Stomach (tissue), 9 donors: ENCODE measurements around the gene RAD51D. TPM values are rescaled to one million over a fixed set of nuclear protein-coding genes. Genes with fewer than 3 reads are reported as not detected.
A peak's percentile ranks its signal among the peaks of the same experiment; 100 is the strongest.

Experiments used
- DNase-seq, 2 donors: peaks; one replicate each; pipeline versions ENCODE4 v3.0.0 to v3.0.0-alpha.2; 2013 to 2019
- H3K27ac ChIP-seq, 5 donors: fragments of 200-600 bp in 4 of 5; sonication (generic) in 4 of 5; one replicate each; pipeline ENCODE4 v1.5.1; 2013 to 2019; ENCODE audit warnings: mild to moderate bottlenecking in 1 of 5, moderate library complexity in 1 of 5
- H3K27me3 ChIP-seq, 3 donors: fragments of 200-600 bp; sonication (generic); one replicate each; pipeline ENCODE4 v1.5.1; 2017 to 2019; ENCODE audit warnings: mixed run types in 1 of 3
- H3K36me3 ChIP-seq, 4 donors: fragments of 200-600 bp; sonication (generic); 1 replicate in 3 of 4; 2 replicates in 1 of 4; pipeline ENCODE4 v1.5.1; 2016 to 2019
- H3K4me1 ChIP-seq, 4 donors: fragments of 200-600 bp; sonication (generic); one replicate each; pipeline ENCODE4 v1.5.1; 2016 to 2019
- H3K4me3 ChIP-seq, 4 donors: fragments of 200-600 bp; sonication (generic) in 3 of 4; one replicate each; pipeline ENCODE4 v1.5.1; 2016 to 2019; ENCODE audit warnings: mild to moderate bottlenecking in 1 of 4
- H3K9me3 ChIP-seq, 4 donors: fragments of 200-600 bp; sonication (generic); one replicate each; pipeline ENCODE4 v1.5.1; 2016 to 2019
- CTCF ChIP-seq, 7 experiments: fragments of 450-650 bp in 4 of 7; fragments of 200-600 bp in 3 of 7; sonication (generic) in 3 of 7; IDR thresholded peaks; one replicate each; pipeline ENCODE4 v1.5.1; 2016 to 2019; ENCODE audit warnings: antibody characterized with exemption in 7 of 7, control low read depth in 2 of 7, mild to moderate bottlenecking in 1 of 7
- EP300 ChIP-seq: sonication (generic); formaldehyde crosslinking; IDR thresholded peaks from one replicate; pipeline ENCODE4 v1.6.1; 2017; ENCODE audit warnings: antibody characterized with exemption
- POLR2A ChIP-seq, 4 donors: fragments of 450-650 bp; IDR thresholded peaks; one replicate each; pipeline ENCODE4 v1.6.1; 2016; ENCODE audit warnings: antibody characterized with exemption in 4 of 4, control low read depth in 2 of 4, mild to moderate bottlenecking in 1 of 4, moderate library complexity in 1 of 4
- POLR2AphosphoS5 ChIP-seq, 3 donors: sonication (generic); formaldehyde crosslinking; IDR thresholded peaks; one replicate each; pipeline ENCODE4 v1.6.1; 2016; ENCODE audit warnings: antibody characterized with exemption in 3 of 3
- WGBS, 5 donors: extraction: QIAGEN DNeasy Blood & Tissue Kit in 3 of 5; methylation state at CpG; one replicate each; pipeline versions ENCODE4 v1.1.5 to v1.1.7; 2013 to 2018; 5-methylcytosine and 5-hydroxymethylcytosine counted together
- intact Hi-C: fragments of 100-400 bp; cut with DNase I; formaldehyde crosslinking; loops from one replicate; pipeline ENCODE4 v1.15.1; 2023; ENCODE audit warnings: low total_unique reads
- polyA plus RNA-seq, 3 donors: library from polyadenylated mRNA; stranded (reverse); fragments of 200-250 nt; gene quantifications; one replicate each; pipeline ENCODE4 v1.2.3, GENCODE V29; 2013
- total RNA-seq, 5 donors: library from RNA; depleted of rRNA; stranded (reverse); fragments of >200 nt; gene quantifications; one replicate each; pipeline versions ENCODE4 v1.1.0 to v1.2.3, GENCODE V29; 2014 to 2016
- donor health status: healthy with polysubstance abuse.
- donor health status: Bipolar disorder and iron deficiency.
- donor health status: healthy.

The RAD51D gene
- total and polyA plus RNA-seq, 8 donors, result 2.2 to 31.5 (median 3.3) TPM

- no peaks in the 10 kb centered on the region for H3K36me3 ChIP-seq
- TF ChIP-seq EP300 (no peak), POLR2A (IDR thresholded peaks at IDR 0.05) (no peak), CTCF (IDR thresholded peaks at IDR 0.05) (no peak), POLR2AphosphoS5 (IDR thresholded peaks at IDR 0.05) (no peak)
- no peak overlapping the region for H3K4me3 ChIP-seq
- no peaks in the 10 kb centered on the region for H3K27me3 ChIP-seq
- no peaks in the 10 kb centered on the region for H3K9me3 ChIP-seq
- no peak for DNase-seq
- peaks cover 18 to 52% (median 40%) of the 10 kb centered on the region in 4 donors for H3K4me1 ChIP-seq
- intact Hi-C loops, result no loop called here
- H3K27ac ChIP-seq, result peak overlapping the region in 4 of 5 donors; percentile 34 to 79 (median 60)
Measured at GRCh38 chr17:35052241-35052610, 67.4 kb downstream of the RAD51D start.

DNA sequence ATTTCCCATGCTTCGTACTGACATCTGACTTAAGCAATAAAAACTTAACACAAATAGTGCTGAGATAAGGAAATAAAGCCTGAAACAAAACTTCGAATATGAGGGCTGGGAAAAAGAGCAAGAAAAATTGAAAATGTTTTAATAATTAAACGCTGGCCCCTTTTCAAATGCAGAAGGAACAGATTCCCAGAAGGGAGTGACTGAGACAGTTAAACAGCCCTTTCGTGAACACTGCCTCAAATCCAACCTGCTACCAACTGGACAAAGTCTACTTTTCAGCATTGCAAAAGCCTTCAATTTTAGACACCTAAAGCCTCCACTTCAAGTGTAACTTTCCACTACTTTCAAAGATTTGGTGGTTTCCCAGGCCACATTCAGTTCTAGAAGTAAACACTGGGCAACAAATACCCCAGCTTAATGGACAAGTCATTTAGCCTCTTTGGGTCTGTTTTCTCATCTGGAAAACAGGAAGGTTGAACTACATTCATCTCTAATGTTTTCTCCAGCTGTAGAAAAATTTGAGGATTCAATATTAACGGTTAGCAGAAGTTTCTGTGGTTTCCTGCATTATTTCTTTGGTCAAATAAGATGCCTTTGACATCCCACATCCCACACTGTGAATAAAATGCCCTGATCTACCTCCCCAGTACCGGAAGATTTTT lies 68.0 kb downstream of the RAD51D start:
- no peak for TF ChIP-seq POLR2A (IDR thresholded peaks at IDR 0.05)
- no peak for TF ChIP-seq CTCF (IDR thresholded peaks at IDR 0.05)
- no peak for TF ChIP-seq EP300
- no peak for TF ChIP-seq POLR2AphosphoS5 (IDR thresholded peaks at IDR 0.05)
- no peak overlapping the region for H3K4me3 ChIP-seq
- intact Hi-C loops, result no loop called here
- WGBS, 5 donors, result 27 to 33% (median 28%) methylated on average over 6 of the region's 6 CpGs
- H3K36me3 ChIP-seq, result no peaks in the 10 kb centered on the region
- no peaks in the 10 kb centered on the region for H3K27me3 ChIP-seq
- no peaks in the 10 kb centered on the region for H3K9me3 ChIP-seq
- DNase-seq, result peak in 1 of 2 donors; percentile 24
- H3K27ac ChIP-seq, result peak overlapping the region; percentile 34 to 79 (median 62)
- peaks cover 21 to 57% (median 44%) of the 10 kb centered on the region in 4 donors for H3K4me1 ChIP-seq

GRCh38 chr17:35051183-35051578 lies 68.5 kb downstream of the RAD51D start:
- no peaks in the 10 kb centered on the region for H3K27me3 ChIP-seq
- H3K9me3 ChIP-seq, result no peaks in the 10 kb centered on the region
- H3K36me3 ChIP-seq, result no peaks in the 10 kb centered on the region
- DNase-seq, result peak in 1 of 2 donors; percentile 77
- H3K4me3 ChIP-seq, result no peak overlapping the region
- 0 to 10% (median 3%) methylated on average over 2 of the region's 2 CpGs for WGBS, 5 donors
- H3K4me1 ChIP-seq, result peaks cover 21 to 62% (median 47%) of the 10 kb centered on the region in 4 donors
- TF ChIP-seq POLR2AphosphoS5 (IDR thresholded peaks at IDR 0.05) (peak in 2 of 3 donors; percentile 35 to 58), POLR2A (IDR thresholded peaks at IDR 0.05) (no peak)
- H3K27ac ChIP-seq, result peak overlapping the region in 4 of 5 donors; percentile 34 to 79 (median 60)
- intact Hi-C loops, result no loop called here

DNA sequence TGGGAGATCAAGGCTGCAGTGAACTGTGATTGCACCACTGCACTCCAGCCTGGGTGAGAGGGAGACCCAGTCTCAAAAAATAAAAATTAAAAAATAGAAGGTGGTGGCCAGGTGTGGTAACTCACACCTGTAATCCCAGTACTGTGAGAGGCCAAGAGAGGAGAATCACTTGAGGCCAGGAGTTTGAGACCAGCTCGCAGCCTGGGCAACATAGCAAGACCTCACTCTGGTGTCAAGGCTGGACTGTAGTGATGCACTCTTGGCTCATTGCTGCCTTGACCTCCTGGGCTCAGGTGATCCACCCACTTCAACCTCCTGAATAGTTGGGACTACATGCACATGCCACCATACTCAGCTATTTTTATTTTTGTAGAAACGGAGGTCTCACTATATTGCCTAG lies 69.5 kb downstream of the RAD51D start:
- H3K36me3 ChIP-seq, result no peaks in the 10 kb centered on the region
- no peaks in the 10 kb centered on the region for H3K27me3 ChIP-seq
- H3K9me3 ChIP-seq, result no peaks in the 10 kb centered on the region
- no peak overlapping the region for H3K4me3 ChIP-seq
- 94 to 100% (median 98%) methylated on average over 2 of the region's 2 CpGs for WGBS, 5 donors
- peak overlapping the region in 3 of 5 donors; percentile 57 to 79 (median 62) for H3K27ac ChIP-seq
- TF ChIP-seq CTCF (IDR thresholded peaks at IDR 0.05) (no peak), POLR2AphosphoS5 (IDR thresholded peaks at IDR 0.05) (no peak), EP300 (no peak), POLR2A (IDR thresholded peaks at IDR 0.05) (no peak)
- no peak for DNase-seq
- peaks cover 21 to 71% (median 57%) of the 10 kb centered on the region in 4 donors for H3K4me1 ChIP-seq
- intact Hi-C loops, result no loop called here

DNA sequence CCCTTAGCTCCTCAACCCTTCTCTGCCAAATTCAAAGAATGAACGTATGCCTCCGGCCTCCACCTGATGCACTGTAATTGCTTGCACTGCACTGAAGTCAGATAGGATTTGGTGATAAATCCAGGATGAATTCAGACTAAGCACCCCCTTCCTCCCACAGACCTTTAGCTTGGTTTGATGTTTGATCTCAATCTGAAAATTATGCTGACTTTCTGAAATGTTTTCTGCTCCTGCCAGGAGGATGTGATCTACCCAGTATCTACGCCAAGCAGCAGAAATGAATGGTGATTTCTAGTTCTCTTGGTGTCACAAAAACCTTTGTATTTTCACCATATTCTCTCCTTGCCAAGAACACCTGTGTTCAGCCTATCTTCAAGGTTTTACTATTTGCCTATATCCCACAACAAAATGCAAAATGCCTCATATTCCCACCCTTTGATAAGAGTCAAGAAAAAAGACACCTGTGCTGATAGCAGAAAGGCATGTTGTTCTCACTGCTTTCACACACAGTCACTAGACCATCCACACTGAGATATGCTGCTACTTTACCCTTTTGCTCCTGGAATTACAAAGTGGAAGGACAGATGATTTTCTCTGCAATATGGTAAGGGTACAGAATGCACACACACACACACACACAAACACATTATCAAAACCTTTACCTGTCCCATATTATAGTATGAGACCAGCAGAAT lies 70.8 kb downstream of the RAD51D start:
- Histone ChIP-seq H3K4me3 (no peak overlapping the region), H3K36me3 (no peaks in the 10 kb centered on the region), H3K9me3 (no peaks in the 10 kb centered on the region), H3K27ac (no peak overlapping the region), H3K4me1 (peaks cover 21 to 84% (median 66%) of the 10 kb centered on the region in 4 donors), H3K27me3 (no peaks in the 10 kb centered on the region)
- TF ChIP-seq EP300 (no peak), CTCF (IDR thresholded peaks at IDR 0.05) (no peak), POLR2AphosphoS5 (IDR thresholded peaks at IDR 0.05) (no peak), POLR2A (IDR thresholded peaks at IDR 0.05) (no peak)
- DNase-seq, result no peak
- intact Hi-C loops, result no loop called here
- WGBS, 5 donors, result 56 to 77% (median 57%) methylated on average over 3 of the region's 3 CpGs
